ENCODE measurements around the gene MED23.

Gene MED23

GRCh38 chr6:131524695-131525336 lies 103.2 kb downstream of the MED23 start:
- DNase-seq (ENCODE audit: insufficient read length, low spot score) = no peak
- FAIRE-seq = no peak

- DNase-seq (ENCODE audit: insufficient read length, low spot score) = no peak
- no peak for FAIRE-seq
Measured at GRCh38 chr6:131523988-131524673, 103.9 kb downstream of the MED23 start.

All from GM19239 (cell line).